Measurements from ENCODE around the gene RAE1.

Gene RAE1

GRCh38 chr20:57371363-57371762 lies 20.3 kb downstream of the RAE1 start:
- DNase-seq (ENCODE audit: low read depth, low spot score), result no peak

- DNase-seq (ENCODE audit: low read depth, low spot score), result no peak
Observed at GRCh38 chr20:57372157-57372556, 21.1 kb downstream of the RAE1 start.

- DNase-seq (ENCODE audit: low read depth, low spot score), result no peak
Observed at GRCh38 chr20:57372581-57373350, 21.7 kb downstream of the RAE1 start.

GRCh38 chr20:57374343-57374930 lies 23.4 kb downstream of the RAE1 start:
- DNase-seq (ENCODE audit: low read depth, low spot score), result no peak

GRCh38 chr20:57374931-57375651 lies 24.0 kb downstream of the RAE1 start:
- DNase-seq (ENCODE audit: low read depth, low spot score), result no peak

GRCh38 chr20:57375652-57376230 lies 24.7 kb downstream of the RAE1 start:
- DNase-seq (ENCODE audit: low read depth, low spot score), result no peak

GRCh38 chr20:57377350-57377749 lies 26.3 kb downstream of the RAE1 start:
- DNase-seq (ENCODE audit: low read depth, low spot score), result no peak

GRCh38 chr20:57378107-57378506 lies 27.1 kb downstream of the RAE1 start:
- no peak for DNase-seq (ENCODE audit: low read depth, low spot score)

GRCh38 chr20:57378646-57379262 lies 27.7 kb downstream of the RAE1 start:
- DNase-seq (ENCODE audit: low read depth, low spot score), result no peak

GRCh38 chr20:57379263-57379647 lies 28.2 kb downstream of the RAE1 start:
- DNase-seq (ENCODE audit: low read depth, low spot score), result no peak

GRCh38 chr20:57380081-57380750 lies 29.2 kb downstream of the RAE1 start:
- DNase-seq (ENCODE audit: low read depth, low spot score), result no peak

GRCh38 chr20:57381596-57382503 lies 30.8 kb downstream of the RAE1 start:
- peak; percentile 33 for DNase-seq (ENCODE audit: low read depth, low spot score)

- no peak for DNase-seq (ENCODE audit: low read depth, low spot score)
Observed at GRCh38 chr20:57382516-57382915, 31.5 kb downstream of the RAE1 start.

- no peak for DNase-seq (ENCODE audit: low read depth, low spot score)
Observed at GRCh38 chr20:57383447-57384347, 32.6 kb downstream of the RAE1 start.

GRCh38 chr20:57384486-57384885 lies 33.4 kb downstream of the RAE1 start:
- DNase-seq (ENCODE audit: low read depth, low spot score), result no peak

- DNase-seq (ENCODE audit: low read depth, low spot score), result no peak
Observed at GRCh38 chr20:57384953-57385761, 34.1 kb downstream of the RAE1 start.

GRCh38 chr20:57385940-57386339 lies 34.9 kb downstream of the RAE1 start:
- DNase-seq (ENCODE audit: low read depth, low spot score), result no peak

- DNase-seq (ENCODE audit: low read depth, low spot score), result no peak
Observed at GRCh38 chr20:57386762-57387161, 35.7 kb downstream of the RAE1 start.
